HG03442 (cell line): ENCODE measurements around the gene GRIA4.

Experiments
- ATAC-seq: cut with Tn5 transposase; IDR thresholded peaks from one replicate; pipeline ENCODE4 v1.9.1; 2021; ENCODE audit warnings: mild to moderate bottlenecking, moderate library complexity; ENCODE audit not compliant: unreplicated experiment

The GRIA4 gene

GRCh38 chr11:105910095-105910715 is 300.3 kb downstream of the GRIA4 start:
- no peak for ATAC-seq

GRCh38 chr11:105911454-105911853 is 301.6 kb downstream of the GRIA4 start:
- ATAC-seq: no peak

- no peak for ATAC-seq
These were observed 302.8 kb downstream of the GRIA4 start for GRCh38 chr11:105912666-105913065.

GRCh38 chr11:105915021-105915420 is 305.1 kb downstream of the GRIA4 start:
- no peak for ATAC-seq

- no peak for ATAC-seq
These were observed 308.2 kb downstream of the GRIA4 start for GRCh38 chr11:105918039-105918438.

GRCh38 chr11:105918600-105918999 is 308.7 kb downstream of the GRIA4 start:
- ATAC-seq: no peak

- no peak for ATAC-seq
These were observed 313.4 kb downstream of the GRIA4 start for GRCh38 chr11:105923252-105923651.

GRCh38 chr11:105923807-105924206 is 313.9 kb downstream of the GRIA4 start:
- no peak for ATAC-seq

GRCh38 chr11:105929084-105929955 is 319.4 kb downstream of the GRIA4 start:
- ATAC-seq: no peak

GRCh38 chr11:105933695-105934094 is 323.8 kb downstream of the GRIA4 start:
- ATAC-seq: no peak

- no peak for ATAC-seq
These were observed 325.9 kb downstream of the GRIA4 start for GRCh38 chr11:105935791-105936190.

- peak; percentile 69 for ATAC-seq
These were observed 327.5 kb downstream of the GRIA4 start for GRCh38 chr11:105937331-105937730.

GRCh38 chr11:105937738-105938137 is 327.9 kb downstream of the GRIA4 start:
- ATAC-seq: peak; percentile 31

- ATAC-seq: no peak
These were observed 333.0 kb downstream of the GRIA4 start for GRCh38 chr11:105942921-105943320.

GRCh38 chr11:105948918-105949590 is 339.2 kb downstream of the GRIA4 start:
- ATAC-seq: no peak

GRCh38 chr11:105953886-105954285 is 344.0 kb downstream of the GRIA4 start:
- ATAC-seq: no peak

- ATAC-seq: no peak
These were observed 350.7 kb downstream of the GRIA4 start for GRCh38 chr11:105960252-105961245.

GRCh38 chr11:105968021-105968697 is 358.3 kb downstream of the GRIA4 start:
- no peak for ATAC-seq

GRCh38 chr11:105969756-105970155 is 359.9 kb downstream of the GRIA4 start:
- ATAC-seq: no peak

GRCh38 chr11:105975128-105975527 is 365.3 kb downstream of the GRIA4 start:
- ATAC-seq: no peak
